Upper lobe of left lung (tissue), 4 donors: ENCODE measurements around the gene PLEKHG2.
A peak's percentile ranks its signal among the peaks of the same experiment; 100 is the strongest.

Source experiments
- CTCF ChIP-seq, 6 experiments: fragments of 450-650 bp in 4 of 6; fragments of 200-600 bp in 2 of 6; sonication (generic) in 2 of 6; IDR thresholded peaks; one replicate each; pipeline ENCODE4 v1.5.1; 2016 to 2019; ENCODE audit warnings: antibody characterized with exemption in 6 of 6
- EP300 ChIP-seq, 4 donors: sonication (generic); formaldehyde crosslinking; IDR thresholded peaks; one replicate each; pipeline ENCODE4 v1.5.1; 2017; ENCODE audit warnings: antibody characterized with exemption in 4 of 4, control low read depth in 2 of 4

- TF ChIP-seq CTCF (IDR thresholded peaks at IDR 0.05) (peak in 4 of 6 experiments; percentile 29 to 47 (median 36)), EP300 (IDR thresholded peaks at IDR 0.05) (peak in 1 of 4 donors; percentile 62)
Observed at GRCh38 chr19:39390751-39391437, 21.6 kb upstream of the PLEKHG2 start, which contains the start of the genes MED29 and PAF1.
